ENCODE measurements around the gene S1PR5.
A peak's percentile ranks its signal among the peaks of the same experiment; 100 is the strongest.

Gene S1PR5

DNA sequence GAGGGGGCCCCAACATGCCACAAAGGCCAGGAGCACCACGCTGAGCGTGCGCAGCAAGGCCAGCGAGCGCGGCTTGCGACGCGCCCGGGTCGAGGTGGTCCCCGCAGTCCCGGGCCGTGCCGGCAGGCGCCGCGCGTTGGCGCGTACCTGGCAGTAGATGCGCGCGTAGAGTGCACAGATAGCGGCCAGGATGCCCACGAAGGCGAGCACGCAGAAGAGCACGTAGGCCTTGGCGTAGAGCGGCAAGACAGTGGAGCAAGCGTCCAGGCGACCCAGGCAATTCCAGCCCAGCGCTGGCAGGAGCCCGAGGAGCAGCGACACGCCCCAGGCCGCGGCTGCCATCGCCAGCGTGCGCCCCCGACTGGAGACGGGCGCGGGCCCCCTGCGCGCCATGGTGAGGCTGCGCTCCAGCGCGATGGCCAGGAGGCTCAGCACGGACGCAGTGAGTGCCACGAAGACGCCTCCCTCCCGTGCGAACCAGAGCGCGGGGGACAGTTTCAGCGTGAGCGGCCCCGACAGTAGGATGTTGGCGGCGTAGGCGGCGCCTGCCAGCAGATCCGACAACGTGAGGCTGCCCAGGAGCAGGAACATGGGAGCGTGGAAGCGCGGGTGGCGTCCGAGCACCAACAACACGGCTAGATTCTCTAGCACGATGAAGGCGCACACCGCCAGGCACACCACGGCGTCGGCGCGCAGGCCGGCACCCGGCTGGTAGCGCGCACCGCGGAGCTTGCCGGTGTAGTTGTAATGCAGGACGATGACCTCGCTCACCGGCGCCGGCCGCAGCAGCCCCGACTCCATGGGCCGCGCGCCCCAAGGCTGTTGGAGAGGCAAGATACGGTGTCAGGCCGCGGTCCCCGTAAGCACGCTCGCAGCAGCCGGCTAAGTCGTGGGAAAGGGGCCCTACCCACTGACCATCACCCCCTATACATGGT, 2.8 kb downstream of the S1PR5 start:
- DNase-seq, result no peak

DNA sequence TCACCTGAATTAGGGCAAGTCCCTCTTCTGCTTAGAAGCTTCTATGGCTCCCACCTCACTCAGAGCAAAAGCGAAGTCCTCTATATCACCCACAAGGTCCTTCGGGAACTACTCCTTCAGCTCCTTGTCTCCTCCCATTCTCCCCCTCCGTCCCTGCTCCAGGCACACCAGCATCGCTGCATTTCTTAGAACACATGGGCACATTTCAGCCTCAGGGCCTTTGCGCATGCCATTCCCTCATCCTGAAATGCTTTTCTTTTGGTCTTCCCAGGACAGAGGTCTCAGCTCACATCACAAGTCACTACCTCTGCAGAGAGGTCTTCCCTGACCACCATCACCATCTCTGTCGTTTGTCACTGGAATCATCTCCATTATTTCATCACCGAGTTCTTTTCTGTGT, 4.0 kb downstream of the S1PR5 start:
- DNase-seq, result no peak

DNA sequence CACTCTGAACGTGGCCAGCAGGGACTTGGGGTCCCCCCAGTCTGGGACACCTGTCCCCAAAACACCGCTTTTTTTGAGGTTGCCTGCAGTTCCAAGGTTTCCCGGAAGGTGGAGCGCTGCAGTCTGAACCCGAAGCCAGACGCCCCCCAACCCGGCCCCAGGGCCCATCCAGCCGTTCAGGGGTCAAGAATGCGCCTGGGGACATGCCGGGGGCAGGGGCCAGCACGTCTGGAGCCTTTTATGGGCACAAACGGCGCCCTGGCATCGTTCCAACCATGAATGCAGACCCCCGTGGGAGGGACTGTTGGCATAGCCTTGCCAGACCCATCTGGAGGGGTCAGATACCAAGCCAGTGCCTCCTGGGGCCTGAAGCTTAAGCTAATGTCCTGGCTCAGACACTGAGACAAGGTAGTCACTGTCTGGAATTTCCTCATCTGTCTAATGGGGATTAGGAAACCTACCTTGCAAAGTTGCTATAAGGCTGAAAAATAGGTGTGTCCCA, 6.9 kb downstream of the S1PR5 start:
- no peak for DNase-seq

DNA sequence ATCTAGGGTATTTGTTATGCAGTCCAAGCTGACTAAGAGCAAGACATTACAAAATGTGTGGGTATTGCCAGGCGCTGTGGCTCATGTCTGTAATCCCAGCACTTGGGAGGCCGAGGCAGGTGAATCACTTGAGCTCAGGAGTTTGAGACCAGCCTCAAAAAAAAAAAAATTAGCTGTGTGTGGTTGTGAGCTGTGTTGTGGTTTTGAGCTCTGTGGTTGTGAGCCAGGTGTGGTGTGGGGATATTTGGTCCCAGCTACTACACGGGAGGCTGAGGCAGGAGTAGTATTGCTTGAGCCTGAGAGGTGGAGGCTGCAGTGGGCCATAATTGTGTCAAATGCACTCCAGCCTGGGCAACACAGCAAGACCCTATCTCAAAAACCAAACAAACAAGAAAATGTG, 8.5 kb downstream of the S1PR5 start:
- no peak for DNase-seq

DNA sequence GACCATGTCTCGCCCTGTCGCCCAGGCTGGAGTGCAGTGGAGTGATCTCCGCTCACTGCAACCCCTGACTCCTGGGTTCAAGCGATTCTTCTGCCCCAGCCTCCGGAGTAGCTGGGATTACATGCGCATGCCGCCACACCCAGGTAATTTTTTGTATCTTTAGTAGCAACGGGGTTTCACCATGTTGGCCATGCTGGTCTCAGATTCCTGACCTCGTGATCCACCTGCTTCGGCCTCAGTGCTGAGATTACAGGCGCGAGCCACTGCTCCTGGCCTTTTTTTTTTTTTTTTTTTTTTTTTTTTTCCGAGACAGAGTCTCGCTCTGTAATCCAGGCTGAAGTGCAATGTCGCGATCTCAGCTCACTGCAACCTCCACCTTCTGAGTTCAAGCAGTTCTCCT, 9.2 kb downstream of the S1PR5 start:
- no peak for DNase-seq

DNA sequence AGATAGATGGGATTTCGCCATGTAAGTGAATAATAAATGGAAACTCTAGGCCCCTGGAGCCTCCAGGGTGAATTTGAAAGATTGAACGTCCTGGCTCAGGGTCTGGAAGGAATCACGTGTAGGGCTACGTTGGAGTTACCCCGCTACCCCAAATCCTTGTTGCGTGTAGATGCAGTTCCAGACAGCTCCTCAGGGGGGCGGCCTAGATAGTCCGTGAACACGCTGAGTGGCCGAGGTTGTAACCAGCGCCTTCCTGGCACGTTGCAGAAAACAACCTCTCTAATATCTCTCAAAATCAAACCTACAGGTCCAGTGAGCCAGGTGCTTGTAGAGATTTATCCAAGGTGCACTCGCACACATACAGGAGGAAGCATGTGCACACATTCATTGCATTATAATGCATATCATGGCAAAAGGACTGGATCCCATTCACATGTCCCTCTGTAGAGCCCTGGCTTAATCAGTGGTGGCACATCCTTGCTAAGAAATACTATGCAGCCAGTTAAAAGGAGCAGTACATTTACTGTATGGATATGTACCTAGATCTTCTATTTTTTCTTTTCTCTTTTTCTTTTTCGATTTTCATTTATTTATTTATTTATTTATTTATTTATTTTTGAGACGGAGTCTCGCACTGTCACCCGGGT, 11.5 kb downstream of the S1PR5 start:
- DNase-seq, result peak in 1 of 3 experiments; percentile 27

DNA sequence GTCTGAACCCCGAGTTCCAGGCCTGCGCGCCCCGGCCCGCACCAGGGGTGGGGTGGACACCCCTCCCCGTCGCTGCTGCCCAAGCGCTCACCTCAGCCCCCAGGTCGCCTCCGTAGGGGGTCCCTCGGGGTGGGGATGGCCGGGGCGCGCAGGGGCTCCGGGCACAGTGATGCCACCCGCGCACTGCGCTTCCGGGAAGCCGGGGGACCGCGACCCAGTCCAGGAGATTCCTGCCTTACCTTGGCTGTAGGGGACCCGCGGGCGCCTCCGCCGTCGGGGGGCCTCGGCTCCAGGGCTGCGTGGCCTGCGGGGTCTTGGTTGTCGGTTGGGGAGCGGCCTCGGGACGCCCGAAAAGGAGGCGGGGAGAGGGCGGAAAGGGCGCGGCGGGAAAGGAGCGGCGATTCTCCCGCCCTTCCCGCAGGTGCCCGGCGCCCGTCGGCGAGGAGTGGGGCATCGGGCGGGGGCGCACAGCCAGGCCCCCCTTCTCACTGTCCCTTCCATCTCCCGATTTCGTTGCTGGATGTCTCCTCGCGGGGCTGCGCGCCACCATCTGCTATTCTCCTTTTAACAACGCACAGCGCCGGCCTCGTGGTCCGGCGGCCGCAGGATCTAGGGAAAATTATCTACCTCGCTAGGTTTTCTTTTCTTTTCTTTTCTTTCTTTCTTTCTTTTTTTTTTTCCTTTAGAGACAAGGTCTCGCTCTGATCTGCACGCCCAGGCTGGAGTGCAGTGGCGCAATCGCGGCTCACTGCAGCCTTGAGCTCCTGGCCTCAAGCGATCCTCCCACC, 14.1 kb downstream of the S1PR5 start, which contains the start of gene KEAP1:
Gene KEAP1, minus strand, starts transcription at position 355 of the 788 bp plus-strand sequence. CDS start 3,323 bp downstream, outside the sequence.
- peak in 2 of 3 experiments; percentile 94 to 97 for DNase-seq

DNA sequence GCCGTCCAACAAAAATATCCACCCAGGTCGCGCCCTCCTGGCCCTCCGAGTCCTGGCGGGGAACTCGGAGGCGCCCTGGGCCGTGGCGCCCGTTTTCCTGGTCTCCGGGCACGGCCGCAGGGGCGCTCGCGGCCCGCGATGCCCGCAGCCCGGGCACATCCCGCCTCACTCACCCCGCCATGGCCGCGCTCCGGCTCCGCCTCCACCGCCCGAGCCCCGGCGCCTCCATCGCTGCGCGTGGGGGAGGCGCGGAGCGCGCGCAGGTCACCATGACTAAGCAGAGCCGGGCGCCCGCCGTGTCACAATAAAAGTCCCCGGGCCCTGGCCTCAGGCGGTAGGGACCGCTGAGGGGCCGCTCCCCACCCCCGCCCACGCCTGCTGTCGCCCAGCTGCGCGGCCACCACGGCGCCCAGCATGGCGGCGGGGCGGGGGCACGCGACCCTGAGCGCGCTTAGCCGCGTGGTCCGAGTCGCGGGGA, 14.7 kb downstream of the S1PR5 start:
- peak; percentile 89 to 99 (median 98) for DNase-seq

DNA sequence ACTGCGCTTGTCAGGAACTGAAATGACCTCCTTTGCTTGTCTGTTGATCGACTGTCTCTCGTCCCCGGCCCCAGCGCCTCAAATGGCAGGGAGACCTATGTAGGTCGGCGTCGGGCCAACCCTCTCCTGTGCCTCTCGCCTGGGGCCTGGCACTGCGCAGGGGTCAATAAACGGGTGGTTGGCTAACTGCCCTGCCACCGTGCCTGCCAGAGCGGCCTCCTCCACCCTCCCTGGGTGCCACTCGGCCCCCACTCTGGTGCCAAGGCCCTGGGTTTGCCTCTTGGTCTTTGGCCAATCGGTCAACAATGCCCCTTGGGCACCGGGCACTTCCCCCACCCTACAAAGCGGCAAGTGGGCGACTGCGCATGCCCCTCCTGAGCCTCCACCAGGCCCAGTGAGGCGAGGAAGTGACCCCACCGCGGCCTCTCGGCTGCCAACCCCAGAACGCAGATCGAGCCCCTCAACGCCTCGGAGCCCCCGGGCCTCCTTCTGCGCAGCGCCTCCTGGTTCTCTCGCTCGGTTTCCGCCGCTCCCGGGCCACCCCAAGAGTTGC, 15.2 kb downstream of the S1PR5 start:
- DNase-seq, result peak in 2 of 3 experiments; percentile 85 to 89

DNA sequence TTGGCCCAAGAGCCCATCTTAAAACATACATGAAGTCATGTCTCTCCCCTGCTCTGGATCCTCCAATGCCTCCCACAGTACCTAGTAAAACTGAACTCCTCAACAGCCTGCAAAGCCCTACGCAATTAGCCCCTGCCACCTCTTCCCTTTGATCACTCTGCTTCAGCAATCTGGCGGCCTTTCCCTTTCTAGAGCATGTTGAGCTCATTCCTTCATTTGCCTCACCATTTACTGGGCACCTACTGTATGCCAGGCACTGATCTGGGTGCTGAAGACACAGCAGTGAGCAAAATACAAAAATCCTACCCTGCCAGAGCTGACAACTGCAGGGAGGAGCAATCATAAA, 17.0 kb downstream of the S1PR5 start:
- no peak for DNase-seq

DNA sequence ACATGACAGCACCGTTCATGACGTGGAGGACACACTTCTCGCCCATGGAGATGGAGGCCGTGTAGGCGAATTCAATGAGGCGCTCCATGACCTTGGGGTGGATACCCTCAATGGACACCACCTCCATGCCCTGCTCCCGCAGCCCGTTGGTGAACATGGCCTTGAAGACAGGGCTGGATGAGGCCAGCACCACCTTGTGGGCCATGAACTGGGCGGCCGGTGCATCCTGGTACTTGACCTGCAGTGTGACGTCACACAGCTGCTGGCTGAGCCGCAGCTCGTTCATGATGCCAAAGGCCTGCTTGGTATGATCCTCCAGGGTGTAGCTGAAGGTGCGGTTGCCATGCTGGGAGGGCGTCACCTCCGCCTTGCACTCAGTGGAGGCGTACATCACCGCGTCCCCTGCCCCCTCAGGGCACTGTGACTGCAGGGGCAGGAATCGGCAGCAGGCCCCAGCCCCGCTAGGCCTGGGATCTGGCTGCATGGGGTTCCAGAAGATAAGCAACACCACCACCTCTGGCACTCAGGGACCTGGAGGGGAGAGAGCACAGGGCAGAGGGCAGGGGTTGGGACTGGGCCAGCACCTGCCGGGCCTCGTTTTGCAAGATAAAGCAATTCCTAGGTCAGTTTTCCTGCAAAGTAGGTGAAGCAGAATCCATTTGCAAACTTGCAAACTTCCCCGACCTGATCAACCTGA, 17.5 kb downstream of the S1PR5 start:
- DNase-seq, result no peak

DNA sequence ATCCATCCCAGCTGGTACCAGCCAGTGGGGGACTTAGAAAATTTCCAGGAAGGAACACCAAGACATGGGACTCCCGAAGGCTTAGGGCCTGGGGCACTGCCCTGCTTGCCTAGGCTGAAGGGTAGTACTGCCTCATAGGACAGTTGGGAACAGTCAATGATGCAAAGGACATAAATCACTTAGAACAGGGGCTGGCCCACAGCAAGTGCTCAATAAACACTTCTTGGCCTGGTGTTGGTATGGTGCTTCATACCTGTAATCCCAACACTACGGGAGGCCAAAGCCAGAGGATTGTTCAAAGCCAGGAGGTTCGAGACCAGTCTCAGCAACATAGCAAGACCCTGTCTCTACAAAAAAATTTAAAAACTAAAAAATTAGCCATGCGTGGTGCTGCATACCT, 19.9 kb downstream of the S1PR5 start:
- DNase-seq, result no peak

DNA sequence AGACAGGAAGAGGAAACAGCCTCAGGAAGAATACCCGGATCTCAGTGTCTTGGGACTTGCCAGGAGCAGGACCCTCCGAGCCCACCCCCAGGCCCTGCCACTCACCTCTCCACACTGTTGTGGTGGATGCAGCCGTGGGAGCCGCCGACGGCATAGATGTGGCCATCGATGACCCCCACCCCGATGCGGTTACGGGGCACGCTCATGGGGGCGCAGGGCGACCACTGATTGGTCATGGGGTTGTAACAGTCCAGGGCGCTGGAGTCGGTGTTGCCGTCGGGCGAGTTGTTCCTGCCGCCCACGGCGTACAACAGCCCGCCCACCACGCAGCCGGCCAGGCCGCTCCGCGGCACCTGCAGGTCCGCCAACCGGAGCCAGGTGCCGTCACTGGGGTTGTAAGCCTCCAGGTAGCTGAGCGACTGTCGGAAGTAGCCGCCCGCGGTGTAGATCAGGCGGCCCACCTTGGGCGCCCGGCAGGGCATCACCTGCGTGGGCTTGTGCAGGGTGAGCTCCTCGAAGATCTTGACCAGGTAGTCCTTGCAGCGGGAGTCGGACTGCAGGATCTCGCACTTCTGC, 25.7 kb downstream of the S1PR5 start:
- DNase-seq, result no peak

DNA sequence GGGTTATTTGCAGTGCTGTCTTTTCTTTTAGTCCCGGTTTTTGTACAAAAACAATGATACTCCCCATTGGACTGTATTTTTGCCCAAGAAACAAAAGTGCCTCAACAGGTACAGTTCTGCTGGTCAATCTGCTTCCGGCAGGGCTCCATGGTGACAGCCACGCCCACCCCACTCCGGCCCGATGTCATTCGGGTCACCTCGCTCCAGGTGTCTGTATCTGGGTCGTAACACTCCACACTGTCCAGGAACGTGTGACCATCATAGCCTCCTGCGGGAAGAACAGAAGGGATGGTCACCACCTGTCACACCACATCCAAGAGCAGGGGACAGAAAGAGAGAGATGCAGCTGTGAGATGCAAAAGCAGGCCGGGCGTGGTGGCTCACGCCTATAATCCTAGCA, 30.7 kb downstream of the S1PR5 start:
- DNase-seq, result no peak

DNA sequence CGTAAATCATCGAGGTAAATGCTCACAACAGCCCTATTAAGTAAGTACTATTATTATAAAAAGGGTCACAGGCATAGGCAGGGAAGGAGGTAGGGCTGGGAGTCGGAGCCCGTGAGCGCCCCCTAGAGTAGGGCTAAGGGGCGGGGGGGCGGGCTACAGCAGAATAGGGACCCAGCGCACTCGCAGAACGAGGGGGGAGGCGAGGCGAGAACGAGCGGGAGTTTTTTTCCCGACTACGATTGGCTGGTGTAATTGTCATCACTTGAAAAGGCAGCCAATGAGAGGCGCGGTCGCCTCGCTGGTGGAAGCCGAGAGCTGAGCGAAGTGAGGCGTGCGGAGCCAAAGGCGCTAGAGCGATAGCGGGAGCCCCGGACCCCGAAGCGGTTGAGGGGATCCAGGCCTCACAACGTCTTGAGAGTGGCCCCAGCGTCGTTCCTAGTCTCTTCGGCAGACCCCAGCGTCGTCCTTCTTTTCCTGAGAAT, 38.3 kb downstream of the S1PR5 start:
- DNase-seq, result peak; percentile 56 to 93 (median 88)

DNA sequence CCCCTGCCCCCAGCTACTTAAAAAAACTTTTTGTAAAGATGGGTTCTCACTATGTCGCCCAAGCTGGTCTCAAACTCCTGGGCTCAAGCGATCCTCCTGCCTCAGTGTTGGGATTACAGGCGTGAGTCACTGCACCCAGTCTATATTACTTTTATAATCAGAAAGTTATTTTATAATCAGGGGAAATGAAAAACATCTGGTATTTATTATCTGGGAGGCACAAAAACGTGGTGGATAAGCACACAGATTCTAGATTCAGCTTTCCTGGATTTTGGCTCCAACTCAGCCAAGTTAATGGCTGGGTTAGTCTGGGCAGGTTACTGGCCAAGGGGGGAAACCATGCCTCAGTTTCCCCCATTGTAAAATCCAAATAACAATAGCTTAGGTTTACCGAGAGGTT, 38.8 kb downstream of the S1PR5 start:
- DNase-seq, result no peak

DNA sequence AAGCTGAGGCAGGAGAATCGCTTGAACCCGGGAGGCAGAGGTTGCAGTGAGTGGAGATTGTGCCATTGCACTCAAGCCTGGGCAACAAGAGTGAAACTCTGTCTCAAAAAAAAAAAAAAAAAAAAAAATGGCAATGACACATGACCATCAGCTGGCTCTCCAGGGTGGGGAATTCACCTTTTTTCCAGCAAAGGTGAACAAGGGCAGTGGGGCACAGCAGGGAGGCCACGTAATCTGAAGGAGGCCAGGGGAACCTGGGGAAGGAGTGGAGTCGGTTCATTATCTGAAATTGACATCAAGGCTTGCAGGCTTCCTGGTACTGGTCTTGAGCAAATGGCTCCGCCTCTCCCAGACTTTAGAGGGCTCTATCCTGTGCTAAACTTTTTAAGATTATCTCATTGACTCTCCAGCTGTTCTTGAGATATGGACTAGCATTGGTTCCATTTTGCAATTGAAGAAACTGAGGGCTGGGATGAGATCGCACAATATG, 42.2 kb downstream of the S1PR5 start:
- DNase-seq, result no peak

DNA sequence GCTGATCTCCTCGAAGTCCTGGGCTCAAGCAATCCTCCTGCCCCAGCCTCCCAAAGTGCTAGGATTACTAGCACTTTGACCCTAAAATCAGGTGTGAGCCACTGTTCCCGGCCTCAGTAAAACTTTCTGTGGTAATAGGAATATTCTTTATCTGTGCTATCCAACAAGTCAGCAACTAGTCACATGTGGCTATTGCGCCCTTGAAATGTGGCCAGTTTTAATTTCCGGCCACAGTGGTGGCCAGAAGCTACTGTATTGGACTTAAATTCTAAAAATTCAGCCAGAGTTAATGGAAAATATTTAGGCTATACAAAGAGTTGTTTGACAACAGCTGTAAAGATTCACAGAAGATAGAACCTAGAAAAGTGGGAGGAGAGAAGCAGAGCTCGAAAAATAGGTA, 44.1 kb downstream of the S1PR5 start:
- DNase-seq, result no peak

DNA sequence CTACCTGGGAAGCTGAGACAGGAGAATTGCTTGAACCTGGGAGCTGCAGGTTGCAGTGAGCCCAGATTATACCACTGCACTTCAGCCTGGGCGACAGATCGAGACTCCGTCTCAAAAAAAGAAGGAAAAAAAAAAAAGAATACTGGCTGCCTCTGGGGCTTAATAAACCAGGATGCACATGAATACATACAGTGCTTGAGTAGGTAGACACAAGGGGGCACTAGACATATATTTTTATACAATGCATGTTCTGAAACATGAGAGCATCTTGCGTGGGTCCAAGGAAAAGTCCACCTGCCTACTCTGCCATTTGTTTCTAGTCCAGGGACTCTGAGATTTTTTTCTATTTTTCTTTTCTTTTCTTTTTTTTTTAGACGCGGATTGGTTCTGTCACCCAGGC, 45.3 kb downstream of the S1PR5 start:
- DNase-seq, result peak; percentile 2 to 65 (median 28)

DNA sequence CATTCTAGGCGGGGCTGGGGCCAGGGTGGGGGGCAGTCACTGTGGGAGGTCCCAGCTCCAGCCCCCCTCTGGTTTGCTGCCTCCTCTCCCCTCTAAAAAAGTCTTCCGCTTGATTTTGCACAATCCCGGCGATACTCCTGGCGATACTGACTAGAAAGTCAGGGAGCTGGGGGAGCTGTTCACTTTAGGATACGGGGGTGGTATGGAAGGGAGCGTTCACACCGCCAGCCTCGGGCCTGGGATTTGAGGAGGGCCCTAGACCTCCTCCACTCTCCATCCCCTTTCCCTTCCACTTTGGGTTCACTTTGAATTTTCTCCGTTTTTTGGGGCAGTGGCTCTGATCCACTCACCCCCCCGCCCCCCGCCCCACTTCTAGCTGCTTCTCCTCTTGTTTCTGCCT, 49.1 kb downstream of the S1PR5 start:
- DNase-seq, result no peak

DNA sequence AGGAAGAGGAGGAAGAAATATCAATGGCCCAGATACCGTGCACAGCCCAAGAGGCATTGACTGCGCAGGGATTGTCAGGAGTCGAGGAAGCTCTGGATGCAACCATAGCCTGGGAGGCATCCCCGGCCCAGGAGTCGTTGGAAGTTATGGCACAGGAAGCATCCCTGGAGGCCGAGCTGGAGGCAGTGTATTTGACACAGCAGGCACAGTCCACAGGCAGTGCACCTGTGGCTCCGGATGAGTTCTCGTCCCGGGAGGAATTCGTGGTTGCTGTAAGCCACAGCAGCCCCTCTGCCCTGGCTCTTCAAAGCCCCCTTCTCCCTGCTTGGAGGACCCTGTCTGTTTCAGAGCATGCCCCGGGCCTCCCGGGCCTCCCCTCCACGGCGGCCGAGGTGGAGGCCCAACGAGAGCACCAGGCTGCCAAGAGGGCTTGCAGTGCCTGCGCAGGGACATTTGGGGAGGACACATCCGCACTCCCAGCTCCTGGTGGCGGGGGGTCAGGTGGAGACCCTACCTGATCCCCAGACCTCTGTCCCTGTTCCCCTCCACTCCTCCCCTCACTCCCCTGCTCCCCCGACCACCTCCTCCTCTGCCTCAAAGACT, 50.0 kb downstream of the S1PR5 start:
- DNase-seq, result no peak

Measured in NCI-H1417 (cell line).